K562 (cell line): Measurements from ENCODE around the gene MMP17. TPM values are rescaled to one million over a fixed set of nuclear protein-coding genes. Genes with fewer than 3 reads are reported as not detected.

Experiments
- BDP1 ChIP-seq: IDR thresholded peaks from 3 replicates; pipeline ENCODE4 v1.6.1; 2011; ENCODE audit not compliant: insufficient read length, insufficient read depth
- CXXC5 ChIP-seq: fragments of 250-450 bp; sonication (Bioruptor Pico); IDR thresholded peaks from 2 replicates; pipeline ENCODE4 v1.8.0; 2022; ENCODE audit warnings: inconsistent platforms, mild to moderate bottlenecking, moderate library complexity
- E2F8 ChIP-seq: fragments of 450-650 bp; IDR thresholded peaks from 2 replicates; pipeline ENCODE4 v1.7.1; 2018; ENCODE audit warnings: mild to moderate bottlenecking, low read depth; ENCODE audit not compliant: partially characterized antibody
- ETV6 ChIP-seq, 3 experiments: fragments of 150-350 bp in 1 of 3; sonication (generic) in 1 of 3; formaldehyde crosslinking in 1 of 3; IDR thresholded peaks; 2 replicates each; pipeline versions ENCODE4 v1.6.1 to v1.8.0; 2014 to 2022; ENCODE audit warnings: borderline replicate concordance in 2 of 3, low read depth in 2 of 3, antibody characterized with exemption in 1 of 3, low read length in 1 of 3, mild to moderate bottlenecking in 1 of 3, missing genetic modification reagents in 1 of 3
- GTF3C2 ChIP-seq: IDR thresholded peaks from 3 replicates; pipeline ENCODE4 v1.6.1; 2011; ENCODE audit warnings: borderline replicate concordance, mild to moderate bottlenecking, moderate library complexity; ENCODE audit not compliant: insufficient read length; ENCODE audit errors: extremely low read depth
- HDGF ChIP-seq: fragments of 450-650 bp; IDR thresholded peaks from 2 replicates; pipeline ENCODE4 v1.6.1; 2016
- HMG20A ChIP-seq: fragments of 450-650 bp; formaldehyde crosslinking; conservative IDR thresholded peaks from 2 replicates; pipeline ENCODE4 v1.4.0; 2020; ENCODE audit warnings: mild to moderate bottlenecking, mixed read lengths
- KHSRP ChIP-seq: fragments of 450-650 bp; IDR thresholded peaks from 2 replicates; pipeline ENCODE4 v1.6.1; 2017
- MYBL2 ChIP-seq, 2 experiments: fragments of 450-650 bp in 1 of 2; sonication (generic) in 1 of 2; formaldehyde crosslinking in 1 of 2; IDR thresholded peaks; 2 replicates each; pipeline versions ENCODE4 v1.6.1 to v1.8.1; 2017 to 2022; ENCODE audit warnings: borderline replicate concordance in 1 of 2, inconsistent platforms in 1 of 2, low read depth in 1 of 2, mild to moderate bottlenecking in 1 of 2, missing genetic modification reagents in 1 of 2, moderate library complexity in 1 of 2
- PTTG1 ChIP-seq: fragments of 450-650 bp; IDR thresholded peaks from 2 replicates; pipeline ENCODE4 v1.6.1; 2016; ENCODE audit warnings: low read depth, mild to moderate bottlenecking, missing genetic modification characterization, missing compliant biosample characterization
- SREBF2 ChIP-seq: sonication (generic); formaldehyde crosslinking; IDR thresholded peaks from 2 replicates; pipeline ENCODE4 v1.4.0; 2020; ENCODE audit warnings: mild to moderate bottlenecking, missing genetic modification reagents
- STAT5A ChIP-seq: IDR thresholded peaks from 2 replicates; pipeline ENCODE4 v1.6.1; 2012; ENCODE audit warnings: low read length, inconsistent platforms, borderline replicate concordance
- TEAD1 ChIP-seq, 2 experiments: fragments of 450-650 bp in 1 of 2; sonication (generic) in 1 of 2; formaldehyde crosslinking; IDR thresholded peaks; 2 replicates each; pipeline versions ENCODE4 v1.4.0 to v1.8.0; 2020 to 2022; ENCODE audit warnings: mild to moderate bottlenecking in 2 of 2, missing genetic modification reagents in 1 of 2
- TEAD4 ChIP-seq, 2 experiments: sonication (generic) in 1 of 2; formaldehyde crosslinking in 1 of 2; IDR thresholded peaks; 2 replicates each; pipeline versions ENCODE4 v1.6.1 to v1.8.0; 2012 to 2022; ENCODE audit warnings: borderline replicate concordance in 1 of 2, inconsistent platforms in 1 of 2, low read length in 1 of 2, mild to moderate bottlenecking in 1 of 2, missing genetic modification reagents in 1 of 2
- TFAP4 ChIP-seq: sonication (generic); formaldehyde crosslinking; IDR thresholded peaks from 2 replicates; pipeline ENCODE4 v1.8.0; 2022; ENCODE audit warnings: missing genetic modification reagents, mild to moderate bottlenecking, moderate library complexity, borderline replicate concordance
- ZNF280B ChIP-seq: fragments of 250-450 bp; sonication (Bioruptor Pico); IDR thresholded peaks from 2 replicates; pipeline ENCODE4 v1.5.1; 2021; ENCODE audit warnings: mild to moderate bottlenecking
- ZNF3 ChIP-seq: fragments of 250-450 bp; sonication (Bioruptor Pico); IDR thresholded peaks from 2 replicates; pipeline ENCODE4 v1.5.0; 2021; ENCODE audit warnings: mild to moderate bottlenecking, moderate library complexity
- polyA plus RNA-seq, 8 experiments: library from polyadenylated mRNA; depleted of rRNA in 4 of 8; stranded (reverse) in 5 of 8; unstranded in 3 of 8; fragments of >200 nt; fragmentation: Nextera tagmentation in 2 of 8; fragmentation: Illumina TruSeq in 1 of 8; extraction: Ambion mirVana in 2 of 8; extraction: Trizol in 1 of 8; gene quantifications; 2 replicates each; pipeline versions ENCODE4 v1.2.1 to v1.2.3, GENCODE V29; 2011 to 2014; ENCODE audit warnings: inconsistent platforms in 1 of 8, missing spikeins in 1 of 8
- total RNA-seq, 7 experiments: library from RNA; depleted of rRNA in 6 of 7; stranded (reverse); fragments of >200 nt in 6 of 7; fragmentation: Illumina TruSeq in 2 of 7; extraction: Trizol in 2 of 7; gene quantifications; 2 replicates each; pipeline versions ENCODE4 v1.2.1 to v1.2.3, GENCODE V29; 2011 to 2021; ENCODE audit warnings: low replicate concordance in 1 of 7

MMP17 gene
- total and polyA plus RNA-seq, 9 of the 15 experiments (the other 6 are each of a cell fraction or from before 2014, with no cell fraction given), result 1.1 to 21.2 (median 17.1) TPM; not detected in 2

- no peak for TF ChIP-seq BDP1
- no peak for TF ChIP-seq HDGF
- TF ChIP-seq HMG20A (CRISPR knock-in tag), result no peak
- no peak for TF ChIP-seq ZNF280B (CRISPR knock-in tag)
- no peak for TF ChIP-seq E2F8
- TF ChIP-seq SREBF2, result no peak
- no peak for TF ChIP-seq TEAD1 (CRISPR knock-in tag; IDR thresholded peaks at IDR 0.05)
- no peak for TF ChIP-seq MYBL2 (IDR thresholded peaks at IDR 0.05; ENCODE audit: low read depth)
- no peak for TF ChIP-seq MYBL2 (CRISPR knock-in tag; IDR thresholded peaks at IDR 0.05; ENCODE audit: borderline replicate concordance)
- TF ChIP-seq GTF3C2, result no peak
- peak; percentile 75 for TF ChIP-seq CXXC5 (CRISPR knock-in tag)
- no peak for TF ChIP-seq ZNF3 (CRISPR knock-in tag)
- peak; percentile 86 for TF ChIP-seq TFAP4 (CRISPR knock-in tag)
- peak in 1 of 2 experiments; percentile 17; a peak in 1 of 4 replicates for TF ChIP-seq ETV6 (IDR thresholded peaks at IDR 0.05; ENCODE audit: borderline replicate concordance in 1 of 2, low read depth in 2 of 2, low read length in 1 of 2)
- no peak for TF ChIP-seq ETV6 (CRISPR knock-in tag; IDR thresholded peaks at IDR 0.05; ENCODE audit: borderline replicate concordance)
- no peak for TF ChIP-seq KHSRP
- TF ChIP-seq STAT5A, result no peak
- peak; percentile 6; the same call in 1 of the 2 replicates for TF ChIP-seq TEAD4 (IDR thresholded peaks at IDR 0.05; ENCODE audit: low read length)
- TF ChIP-seq TEAD4 (CRISPR knock-in tag; IDR thresholded peaks at IDR 0.05; ENCODE audit: borderline replicate concordance), result no peak
- peak; percentile 36; the same call in 1 of the 2 replicates for TF ChIP-seq PTTG1
These were observed 32.5 kb downstream of the MMP17 start (continued) for GRCh38 chr12:131860472-131861260.
